Thymus (tissue), 11 donors: ENCODE measurements around the gene SULT1C2. TPM values are rescaled to one million over a fixed set of nuclear protein-coding genes. Genes with fewer than 3 reads are reported as not detected.

Source experiments
- DNase-seq, 9 donors: peaks; one replicate each; pipeline ENCODE4 v3.0.0-alpha.2; 2013; ENCODE audit warnings: low spot score in 9 of 9, low read depth in 6 of 9, missing footprints in 1 of 9
- H3K27ac ChIP-seq, 2 donors: one replicate each; pipeline ENCODE4 v1.5.1; 2013; ENCODE audit warnings: control low read depth in 1 of 2, low read depth in 1 of 2, low read length in 1 of 2, mild to moderate bottlenecking in 1 of 2, moderate library complexity in 1 of 2
- H3K27me3 ChIP-seq, 2 donors: one replicate each; pipeline ENCODE4 v1.5.1; 2013; ENCODE audit warnings: low read length in 1 of 2; ENCODE audit not compliant: control insufficient read depth in 2 of 2, insufficient read depth in 1 of 2
- H3K36me3 ChIP-seq, 2 donors: one replicate each; pipeline ENCODE4 v1.5.1; 2013; ENCODE audit warnings: low read length in 1 of 2, mild to moderate bottlenecking in 1 of 2, moderate library complexity in 1 of 2; ENCODE audit not compliant: control insufficient read depth in 2 of 2, insufficient read depth in 2 of 2
- H3K4me1 ChIP-seq, 2 donors: one replicate each; pipeline ENCODE4 v1.5.1; 2013; ENCODE audit warnings: low read length in 2 of 2; ENCODE audit not compliant: control insufficient read depth in 2 of 2, insufficient read depth in 2 of 2
- H3K4me3 ChIP-seq, 2 donors: one replicate each; pipeline ENCODE4 v1.5.1; 2013; ENCODE audit warnings: low read length in 2 of 2, control low read depth in 1 of 2, mild to moderate bottlenecking in 1 of 2
- H3K9me3 ChIP-seq, 2 donors: one replicate each; pipeline ENCODE4 v1.5.1; 2013; ENCODE audit warnings: low read length in 1 of 2, mild to moderate bottlenecking in 1 of 2; ENCODE audit not compliant: control insufficient read depth in 2 of 2, insufficient read depth in 1 of 2
- WGBS: extraction: QIAGEN DNeasy Blood & Tissue Kit; methylation state at CpG from one replicate; pipeline ENCODE4 v1.1.7; 2013; 5-methylcytosine and 5-hydroxymethylcytosine counted together
- polyA plus RNA-seq: library from polyadenylated mRNA; stranded (reverse); fragments of 200-250 nt; gene quantifications from one replicate; pipeline ENCODE4 v1.2.3, GENCODE V29; 2013
- total RNA-seq: library from RNA; stranded (reverse); fragments of 120-200 nt; gene quantifications from one replicate; pipeline ENCODE4 v1.2.4, GENCODE V29; 2013
- donor health status: healthy.

Gene SULT1C2
- total and polyA plus RNA-seq, 2 donors: 0.57 to 4.3 TPM

DNA sequence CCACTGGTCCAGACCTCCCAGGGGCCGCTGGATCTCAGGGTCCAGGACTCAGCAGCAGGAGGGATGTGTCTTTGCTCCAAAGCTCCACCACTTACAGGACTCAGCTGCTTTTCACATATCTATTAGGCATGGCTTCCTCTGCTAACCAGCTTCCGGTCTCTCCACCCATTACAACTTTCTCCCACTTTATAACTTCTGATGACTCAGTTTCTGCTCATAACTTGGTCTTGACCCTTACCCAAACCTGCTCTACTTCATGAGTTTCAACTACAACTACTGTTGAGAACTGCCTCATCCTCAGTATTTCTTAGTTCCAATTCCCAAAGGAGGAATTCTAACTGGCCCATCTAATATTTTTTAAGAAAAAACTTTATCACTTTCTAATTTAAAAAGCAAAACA is 17.2 kb downstream of the SULT1C2 start:
- Histone ChIP-seq H3K27ac (no peak overlapping the region), H3K4me3 (no peak overlapping the region), H3K4me1 (no peaks in the 10 kb centered on the region), H3K27me3 (no peaks in the 10 kb centered on the region), H3K9me3 (no peaks in the 10 kb centered on the region), H3K36me3 (no peaks in the 10 kb centered on the region)
- WGBS: 97% methylated on average over 2 of the region's 2 CpGs
- DNase-seq: no peak

- Histone ChIP-seq H3K36me3 (no peaks in the 10 kb centered on the region), H3K4me3 (no peak overlapping the region), H3K4me1 (no peaks in the 10 kb centered on the region), H3K27me3 (no peaks in the 10 kb centered on the region), H3K9me3 (no peaks in the 10 kb centered on the region), H3K27ac (no peak overlapping the region)
- DNase-seq: no peak
Measured at GRCh38 chr2:108309903-108310302, 21.2 kb downstream of the SULT1C2 start.

DNA sequence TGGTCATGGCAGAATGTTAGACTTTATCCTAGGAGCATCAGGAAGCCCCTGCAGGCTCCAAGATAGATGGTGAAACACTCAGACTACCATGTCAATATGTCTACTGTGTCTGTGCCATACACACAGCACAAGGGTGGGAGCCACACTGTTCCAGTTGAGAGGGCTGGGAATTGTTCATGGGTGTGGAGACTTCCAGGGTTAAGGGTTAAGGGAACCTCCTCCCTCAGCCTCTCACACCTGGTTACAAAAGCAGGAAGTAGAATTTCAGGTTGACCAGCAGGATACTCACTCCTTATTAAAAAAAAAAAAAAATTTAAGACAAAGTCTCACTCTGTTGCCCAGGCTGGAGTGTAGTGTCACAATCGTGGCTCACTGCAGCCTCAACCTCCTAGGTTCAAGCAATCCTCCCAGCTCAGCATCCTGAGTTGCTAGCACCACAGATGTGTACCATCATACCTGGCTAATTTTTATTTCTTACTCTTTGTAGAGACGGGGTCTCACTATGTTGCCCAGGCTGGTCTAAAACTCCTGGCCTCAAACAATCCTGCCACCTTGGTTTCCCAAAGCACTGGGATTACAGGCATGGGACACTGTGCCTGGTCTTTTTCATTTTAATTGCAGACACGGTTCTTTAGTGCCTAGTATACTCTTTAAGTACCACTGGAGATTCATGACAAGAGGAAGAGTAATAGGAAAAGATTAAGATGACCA is 26.0 kb downstream of the SULT1C2 start:
- Histone ChIP-seq H3K9me3 (no peaks in the 10 kb centered on the region), H3K27ac (no peak overlapping the region), H3K4me1 (no peaks in the 10 kb centered on the region), H3K4me3 (no peak overlapping the region), H3K36me3 (no peaks in the 10 kb centered on the region), H3K27me3 (no peaks in the 10 kb centered on the region)
- WGBS: 95% methylated on average over 3 of the region's 3 CpGs
- DNase-seq: no peak

GRCh38 chr2:108315444-108315934 is 26.8 kb downstream of the SULT1C2 start:
- no peak overlapping the region for H3K4me3 ChIP-seq
- DNase-seq: no peak
- no peaks in the 10 kb centered on the region for H3K4me1 ChIP-seq
- no peaks in the 10 kb centered on the region for H3K36me3 ChIP-seq
- no peaks in the 10 kb centered on the region for H3K9me3 ChIP-seq
- no peak overlapping the region for H3K27ac ChIP-seq
- H3K27me3 ChIP-seq: no peaks in the 10 kb centered on the region

DNA sequence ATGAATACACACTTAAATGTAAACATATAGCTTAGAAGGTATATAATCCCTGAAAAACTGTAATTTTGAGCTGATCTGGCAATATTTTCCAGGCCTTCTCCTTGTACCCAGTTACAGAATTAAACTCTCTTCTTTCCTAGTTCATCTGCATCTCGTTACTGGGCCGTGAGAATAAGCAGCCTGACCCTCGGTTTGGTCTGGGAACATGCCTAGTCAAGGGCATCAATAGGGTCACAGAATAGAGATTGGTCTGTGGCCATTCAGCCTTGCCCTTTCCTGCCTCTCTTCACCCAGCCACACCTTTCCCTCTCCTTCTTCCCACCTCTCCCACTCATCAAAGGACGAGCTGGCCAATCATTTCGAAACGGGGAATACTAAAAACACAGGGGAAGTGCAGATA is 27.3 kb downstream of the SULT1C2 start:
- Histone ChIP-seq H3K27ac (no peak overlapping the region), H3K4me3 (no peak overlapping the region), H3K9me3 (no peaks in the 10 kb centered on the region), H3K36me3 (no peaks in the 10 kb centered on the region), H3K27me3 (no peaks in the 10 kb centered on the region), H3K4me1 (no peaks in the 10 kb centered on the region)
- 87% methylated on average over 6 of the region's 6 CpGs for WGBS
- DNase-seq: no peak

DNA sequence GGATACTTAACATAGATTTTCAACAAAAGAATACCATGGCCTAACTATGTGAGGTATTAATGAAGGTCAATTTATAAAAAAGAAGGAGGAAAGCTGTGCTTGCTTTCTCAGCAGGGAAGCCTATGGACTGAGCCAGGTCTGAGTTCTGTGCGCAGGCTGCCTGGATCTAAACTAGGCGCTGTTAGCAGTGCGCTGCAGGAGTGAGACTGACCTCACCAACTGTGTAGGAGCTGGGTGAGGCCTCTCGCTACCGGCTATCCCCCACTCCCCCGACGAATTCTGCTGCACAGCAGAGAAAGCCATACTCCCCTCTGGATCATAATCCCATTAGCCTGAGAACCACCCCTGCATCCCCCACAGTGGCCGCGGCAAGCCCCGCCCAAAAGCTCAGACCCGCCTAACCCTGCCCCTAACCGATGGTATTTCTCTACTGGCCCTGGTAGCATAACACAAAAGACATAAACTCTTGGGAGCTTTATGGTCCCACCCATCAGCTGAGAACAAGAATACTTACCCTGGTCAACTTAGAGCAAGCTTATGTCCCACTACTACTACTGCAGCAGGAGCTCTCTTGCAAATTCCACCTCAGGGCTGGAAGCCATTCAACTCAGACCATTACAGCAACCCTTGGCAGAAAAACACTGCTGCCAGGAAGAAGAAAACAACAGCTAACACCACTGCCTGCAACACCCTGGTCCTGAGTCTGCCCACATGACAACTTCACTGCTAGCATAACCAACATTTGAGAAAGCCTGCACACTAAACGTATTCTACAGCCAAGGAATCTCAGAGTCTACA is 28.0 kb downstream of the SULT1C2 start:
- Histone ChIP-seq H3K27ac (no peak overlapping the region), H3K36me3 (no peaks in the 10 kb centered on the region), H3K27me3 (no peaks in the 10 kb centered on the region), H3K4me1 (no peaks in the 10 kb centered on the region), H3K9me3 (no peaks in the 10 kb centered on the region), H3K4me3 (no peak overlapping the region)
- 90% methylated on average over 13 of the region's 13 CpGs for WGBS
- no peak for DNase-seq

DNA sequence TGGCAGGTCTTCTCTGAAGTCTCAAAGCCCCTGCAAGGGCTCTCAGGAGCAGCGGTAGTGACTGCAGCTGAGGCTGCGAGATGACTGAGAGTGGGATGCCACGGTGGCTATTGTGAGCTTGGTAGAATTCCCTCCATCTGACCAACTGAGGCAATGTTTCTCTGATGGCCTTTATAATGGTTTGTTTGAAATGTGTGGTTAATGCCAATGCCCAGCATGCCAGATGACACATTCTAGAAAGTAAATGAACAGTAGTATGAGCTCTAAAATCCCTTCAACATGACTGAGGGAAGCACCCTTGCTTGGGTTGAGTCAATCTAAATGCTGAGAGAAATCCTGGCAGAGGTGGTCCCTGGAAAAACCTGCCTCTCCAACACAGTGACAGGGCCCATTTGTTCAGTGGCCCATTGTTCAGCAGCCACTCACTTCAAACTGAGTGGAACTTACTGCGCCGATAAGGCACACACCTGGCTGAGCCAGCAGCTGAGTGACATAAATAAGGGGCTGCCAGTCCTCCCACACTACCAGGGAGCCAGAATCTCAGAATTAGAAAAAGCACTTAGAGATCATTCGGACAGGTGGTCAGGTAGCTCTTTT is 31.7 kb downstream of the SULT1C2 start:
- H3K4me3 ChIP-seq: no peak overlapping the region
- 96% methylated on average over 6 of the region's 6 CpGs for WGBS
- DNase-seq: no peak
- no peaks in the 10 kb centered on the region for H3K4me1 ChIP-seq
- H3K36me3 ChIP-seq: no peaks in the 10 kb centered on the region
- no peaks in the 10 kb centered on the region for H3K9me3 ChIP-seq
- no peaks in the 10 kb centered on the region for H3K27me3 ChIP-seq
- no peak overlapping the region for H3K27ac ChIP-seq

DNA sequence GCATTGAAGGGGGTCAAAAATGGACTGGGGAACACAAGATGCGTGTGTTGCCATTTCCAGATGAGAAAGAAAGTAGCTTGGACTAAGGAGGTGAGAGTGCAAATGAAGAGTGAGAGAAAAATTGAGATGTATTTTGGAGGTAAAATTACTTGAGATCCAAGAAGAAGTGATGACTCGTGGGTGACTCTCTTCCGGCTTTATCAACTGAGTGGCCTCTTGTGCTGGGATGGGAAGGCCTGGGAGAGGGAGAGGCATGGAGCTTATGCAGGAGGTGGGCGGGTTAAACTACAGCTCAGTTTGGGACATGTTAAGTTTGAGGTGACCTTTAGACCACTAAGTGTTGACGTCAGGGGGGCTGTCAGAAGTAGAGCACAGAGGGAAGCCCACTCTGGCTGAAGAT is 34.9 kb downstream of the SULT1C2 start:
- no peak overlapping the region for H3K27ac ChIP-seq
- H3K4me3 ChIP-seq: no peak overlapping the region
- H3K4me1 ChIP-seq: no peaks in the 10 kb centered on the region
- no peaks in the 10 kb centered on the region for H3K36me3 ChIP-seq
- no peak for DNase-seq
- no peaks in the 10 kb centered on the region for H3K27me3 ChIP-seq
- 97% methylated on average over 5 of the region's 5 CpGs for WGBS
- H3K9me3 ChIP-seq: no peaks in the 10 kb centered on the region

GRCh38 chr2:108324531-108325255 is 36.0 kb downstream of the SULT1C2 start:
- Histone ChIP-seq H3K36me3 (no peaks in the 10 kb centered on the region), H3K27ac (no peak overlapping the region), H3K4me1 (no peaks in the 10 kb centered on the region), H3K27me3 (no peaks in the 10 kb centered on the region), H3K9me3 (no peaks in the 10 kb centered on the region), H3K4me3 (no peak overlapping the region)
- WGBS: over 99% methylated on average over 2 of the region's 2 CpGs
- no peak for DNase-seq
